Small intestine (tissue), 7 donors: Measurements from ENCODE around the gene LGALS9C. TPM values are rescaled to one million over a fixed set of nuclear protein-coding genes. Genes with fewer than 3 reads are reported as not detected.
"Not testable (repeated sequence)": the region's sequence is repeated elsewhere in the genome, so short reads cannot be mapped to it uniquely, and the experiment has no call there.

Source experiments
- DNase-seq, 2 donors: peaks; one replicate each; pipeline versions ENCODE4 v3.0.0 to v3.0.0-alpha.2; 2013
- FAIRE-seq: peaks from 2 replicates; lab custom pipeline; 2012; peaks lifted over from hg19 to GRCh38; lab: Jason Lieb, UNC
- H3K27ac ChIP-seq, 3 donors: one replicate each; pipeline ENCODE4 v1.5.1; 2013; ENCODE audit warnings: low read length in 2 of 3, mild to moderate bottlenecking in 2 of 3, control low read depth in 1 of 3, inconsistent platforms in 1 of 3, low read depth in 1 of 3, moderate library complexity in 1 of 3
- H3K27me3 ChIP-seq, 3 donors: one replicate each; pipeline ENCODE4 v1.6.1; 2013; ENCODE audit warnings: low read length in 3 of 3, inconsistent platforms in 1 of 3; ENCODE audit not compliant: control insufficient read depth in 3 of 3, insufficient read depth in 3 of 3
- H3K36me3 ChIP-seq, 3 donors: one replicate each; pipeline ENCODE4 v1.6.1; 2013; ENCODE audit warnings: low read length in 3 of 3, inconsistent platforms in 1 of 3, low read depth in 1 of 3, mild to moderate bottlenecking in 1 of 3, moderate library complexity in 1 of 3; ENCODE audit not compliant: control insufficient read depth in 3 of 3, insufficient read depth in 2 of 3
- H3K4me1 ChIP-seq, 3 donors: one replicate each; pipeline ENCODE4 v1.6.1; 2013; ENCODE audit warnings: low read length in 2 of 3, inconsistent platforms in 1 of 3, low read depth in 1 of 3, mild to moderate bottlenecking in 1 of 3, moderate library complexity in 1 of 3; ENCODE audit not compliant: control insufficient read depth in 3 of 3, insufficient read depth in 2 of 3
- H3K4me3 ChIP-seq, 3 donors: one replicate each; pipeline ENCODE4 v1.5.1; 2013; ENCODE audit warnings: low read length in 3 of 3, control low read depth in 1 of 3, inconsistent platforms in 1 of 3, low read depth in 1 of 3, mild to moderate bottlenecking in 1 of 3, moderate library complexity in 1 of 3
- H3K9me3 ChIP-seq, 2 donors: one replicate each; pipeline ENCODE4 v1.6.1; 2013; ENCODE audit warnings: low read depth in 1 of 2, low read length in 1 of 2; ENCODE audit not compliant: control insufficient read depth in 2 of 2, insufficient read depth in 1 of 2
- WGBS, 3 donors: extraction: QIAGEN DNeasy Blood & Tissue Kit; methylation state at CpG; one replicate each; pipeline ENCODE4 v1.1.7; 2013; 5-methylcytosine and 5-hydroxymethylcytosine counted together
- polyA plus RNA-seq, 4 donors: library from polyadenylated mRNA; stranded (reverse) in 3 of 4; unstranded in 1 of 4; fragments of 200-250 nt in 3 of 4; fragments of 120-200 nt in 1 of 4; gene quantifications; one replicate each; pipeline versions ENCODE4 v1.2.1 to v1.2.3, GENCODE V29; 2013
- donor health status: healthy with polysubstance abuse.
- donor health status: control.
- donor health status: control.
- donor health status: Bipolar disorder and iron deficiency.
- donor health status: healthy.

LGALS9C gene
- polyA plus RNA-seq, 4 donors: 1.2 to 18.0 (median 7.2) TPM

GRCh38 chr17:18500281-18500680 is 23.7 kb downstream of the LGALS9C start:
- not testable (repeated sequence) for H3K4me3 ChIP-seq, H3K27ac ChIP-seq, H3K36me3 ChIP-seq, DNase-seq, H3K27me3 ChIP-seq, H3K9me3 ChIP-seq, H3K4me1 ChIP-seq, FAIRE-seq
- WGBS, 3 donors: 20 to 63% (median 53%) methylated on average over 1 to 2 of the region's 10 CpGs

- not testable (repeated sequence) for H3K36me3 ChIP-seq, FAIRE-seq, H3K27me3 ChIP-seq, DNase-seq, H3K4me3 ChIP-seq, H3K4me1 ChIP-seq, H3K9me3 ChIP-seq, H3K27ac ChIP-seq
- 70 to 75% (median 73%) methylated on average over 7 to 8 of the region's 18 CpGs for WGBS, 3 donors
Measured at GRCh38 chr17:18500816-18501215, 24.2 kb downstream of the LGALS9C start.

GRCh38 chr17:18503221-18503620 is 26.6 kb downstream of the LGALS9C start:
- WGBS, 3 donors: 13 to 17% methylated on average over 1 of the region's 5 CpGs; no CpG with 5 or more reads in 1 of the 3 donors
- H3K4me3 ChIP-seq, DNase-seq, FAIRE-seq, H3K4me1 ChIP-seq, H3K27me3 ChIP-seq, H3K27ac ChIP-seq, H3K36me3 ChIP-seq, H3K9me3 ChIP-seq: not testable (repeated sequence)

- H3K4me3 ChIP-seq, FAIRE-seq, H3K36me3 ChIP-seq, H3K9me3 ChIP-seq, H3K4me1 ChIP-seq, H3K27me3 ChIP-seq, DNase-seq, H3K27ac ChIP-seq: not testable (repeated sequence)
- 72 to 93% (median 80%) methylated on average over 1 to 4 of the region's 9 CpGs for WGBS, 3 donors
Measured at GRCh38 chr17:18507729-18508128, 31.1 kb downstream of the LGALS9C start.

- H3K4me3 ChIP-seq, H3K4me1 ChIP-seq, H3K27ac ChIP-seq, H3K27me3 ChIP-seq, H3K36me3 ChIP-seq, DNase-seq, H3K9me3 ChIP-seq, FAIRE-seq: not testable (repeated sequence)
- WGBS, 3 donors: 69 to 96% (median 96%) methylated on average over 3 of the region's 3 CpGs
Measured at GRCh38 chr17:18508667-18509066, 32.1 kb downstream of the LGALS9C start.

- WGBS, 3 donors: 44 to 50% methylated on average over 1 of the region's 8 CpGs; no CpG with 5 or more reads in 1 of the 3 donors
- not testable (repeated sequence) for H3K27ac ChIP-seq, H3K4me1 ChIP-seq, H3K36me3 ChIP-seq, FAIRE-seq, DNase-seq, H3K9me3 ChIP-seq, H3K4me3 ChIP-seq, H3K27me3 ChIP-seq
Measured at GRCh38 chr17:18521100-18521499, 44.5 kb downstream of the LGALS9C start.

GRCh38 chr17:18525015-18525414 is 48.4 kb downstream of the LGALS9C start:
- not testable (repeated sequence) for H3K27me3 ChIP-seq, H3K4me3 ChIP-seq, H3K36me3 ChIP-seq, FAIRE-seq, H3K4me1 ChIP-seq, H3K27ac ChIP-seq, H3K9me3 ChIP-seq, DNase-seq
- WGBS, 3 donors: 62 to 81% (median 69%) methylated on average over 6 to 7 of the region's 9 CpGs

- H3K36me3 ChIP-seq, H3K4me3 ChIP-seq, DNase-seq, H3K27ac ChIP-seq, H3K27me3 ChIP-seq, H3K9me3 ChIP-seq, FAIRE-seq, H3K4me1 ChIP-seq: not testable (repeated sequence)
- 60 to 73% (median 73%) methylated on average over 3 to 5 of the region's 12 CpGs for WGBS, 3 donors
Measured at GRCh38 chr17:18526168-18526800, 49.7 kb downstream of the LGALS9C start.

GRCh38 chr17:18527354-18527753 is 50.8 kb downstream of the LGALS9C start:
- not testable (repeated sequence) for H3K4me1 ChIP-seq, FAIRE-seq, H3K36me3 ChIP-seq, H3K9me3 ChIP-seq, H3K27ac ChIP-seq, H3K4me3 ChIP-seq, H3K27me3 ChIP-seq
- DNase-seq: peak; percentile 4 to 24
- 29 to 65% (median 65%) methylated on average over 7 to 8 of the region's 8 CpGs for WGBS, 3 donors
